Bronchial epithelial cell (primary cell): Measurements from ENCODE around the gene NELL1. TPM values are rescaled to one million over a fixed set of nuclear protein-coding genes. Genes with fewer than 3 reads are reported as not detected.

Experiments
- DNase-seq: peaks from one replicate; pipeline ENCODE4 v3.0.0-alpha.2; 2010; ENCODE audit warnings: low read depth
- FAIRE-seq: peaks from 2 replicates; lab custom pipeline; 2011; peaks lifted over from hg19 to GRCh38; lab: Jason Lieb, UNC
- H3K27me3 ChIP-seq: 2 replicates; pipeline ENCODE4 v1.5.1; 2011; ENCODE audit warnings: low read length; ENCODE audit not compliant: control insufficient read depth, insufficient read depth
- H3K36me3 ChIP-seq: 2 replicates; pipeline ENCODE4 v1.5.1; 2011; ENCODE audit warnings: low read length; ENCODE audit not compliant: control insufficient read depth, insufficient read depth
- H3K4me3 ChIP-seq: 2 replicates; pipeline ENCODE4 v1.5.1; 2011; ENCODE audit warnings: mild to moderate bottlenecking, low read depth, low read length, control low read depth
- total RNA-seq: library from RNA; depleted of rRNA; stranded (reverse); fragments of >200 nt; gene quantifications from 2 replicates; pipeline ENCODE4 v1.2.1, GENCODE V29; 2014
- TF ChIP-seq, protein P1 (sequence below): IDR thresholded peaks from 2 replicates; pipeline ENCODE4 v1.5.1; 2011; ENCODE audit warnings: mild to moderate bottlenecking, moderate library complexity, low read length, control low read depth, inconsistent platforms; ENCODE audit not compliant: insufficient read depth, severe bottlenecking

NELL1 gene
- total RNA-seq, 1 donor from 2014 or later, result not detected

DNA sequence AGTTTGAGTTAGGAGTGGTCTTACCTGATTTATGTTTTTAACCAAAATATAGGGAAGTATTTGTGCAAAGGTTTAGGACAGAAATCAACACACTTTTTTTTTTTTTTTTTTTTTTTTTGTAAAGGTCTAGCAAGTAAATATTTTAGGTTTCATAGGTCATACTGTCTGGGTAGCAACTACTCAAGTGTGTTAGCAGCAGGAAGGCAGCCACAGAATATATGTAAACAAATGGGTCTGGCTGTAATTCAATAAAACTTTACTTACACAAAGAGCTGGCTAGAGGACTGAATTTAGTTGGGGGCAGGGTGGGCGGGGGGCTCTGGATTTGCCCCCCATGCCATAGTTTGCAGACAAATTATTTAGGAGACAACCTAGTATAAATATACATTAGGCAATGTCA lies 510.4 kb downstream of the NELL1 start:
- TF ChIP-seq, protein P1, sequence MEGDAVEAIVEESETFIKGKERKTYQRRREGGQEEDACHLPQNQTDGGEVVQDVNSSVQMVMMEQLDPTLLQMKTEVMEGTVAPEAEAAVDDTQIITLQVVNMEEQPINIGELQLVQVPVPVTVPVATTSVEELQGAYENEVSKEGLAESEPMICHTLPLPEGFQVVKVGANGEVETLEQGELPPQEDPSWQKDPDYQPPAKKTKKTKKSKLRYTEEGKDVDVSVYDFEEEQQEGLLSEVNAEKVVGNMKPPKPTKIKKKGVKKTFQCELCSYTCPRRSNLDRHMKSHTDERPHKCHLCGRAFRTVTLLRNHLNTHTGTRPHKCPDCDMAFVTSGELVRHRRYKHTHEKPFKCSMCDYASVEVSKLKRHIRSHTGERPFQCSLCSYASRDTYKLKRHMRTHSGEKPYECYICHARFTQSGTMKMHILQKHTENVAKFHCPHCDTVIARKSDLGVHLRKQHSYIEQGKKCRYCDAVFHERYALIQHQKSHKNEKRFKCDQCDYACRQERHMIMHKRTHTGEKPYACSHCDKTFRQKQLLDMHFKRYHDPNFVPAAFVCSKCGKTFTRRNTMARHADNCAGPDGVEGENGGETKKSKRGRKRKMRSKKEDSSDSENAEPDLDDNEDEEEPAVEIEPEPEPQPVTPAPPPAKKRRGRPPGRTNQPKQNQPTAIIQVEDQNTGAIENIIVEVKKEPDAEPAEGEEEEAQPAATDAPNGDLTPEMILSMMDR, result no peak
- H3K4me3 ChIP-seq, result no peak overlapping the region
- no peaks in the 10 kb centered on the region for H3K36me3 ChIP-seq
- FAIRE-seq, result no peak
- DNase-seq, result no peak
- H3K27me3 ChIP-seq, result no peaks in the 10 kb centered on the region

DNA sequence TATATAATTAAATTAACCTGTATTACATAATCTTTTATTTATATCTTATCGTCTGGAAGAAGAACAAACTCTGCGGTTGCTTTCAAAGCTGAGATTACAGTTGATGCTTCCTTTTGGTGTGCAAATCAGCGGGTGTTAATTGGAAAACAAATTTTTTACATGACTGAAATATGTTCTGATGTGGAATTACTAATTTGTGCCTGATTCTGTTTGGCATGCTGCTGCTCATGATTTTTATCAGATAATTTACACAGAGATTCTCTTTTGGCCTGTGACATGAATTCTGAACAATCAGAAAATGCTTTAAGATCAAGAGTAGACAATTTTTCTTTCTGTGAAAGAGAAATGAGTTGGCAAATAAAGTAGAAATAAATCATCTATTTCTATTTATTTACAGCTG lies 510.8 kb downstream of the NELL1 start:
- H3K4me3 ChIP-seq, result no peak overlapping the region
- FAIRE-seq (no peak), DNase-seq (no peak)
- no peaks in the 10 kb centered on the region for H3K36me3 ChIP-seq
- no peaks in the 10 kb centered on the region for H3K27me3 ChIP-seq
- TF ChIP-seq, protein P1, result no peak

- no peak overlapping the region for H3K4me3 ChIP-seq
- no peaks in the 10 kb centered on the region for H3K27me3 ChIP-seq
- DNase-seq, result no peak
- no peak for FAIRE-seq
- no peaks in the 10 kb centered on the region for H3K36me3 ChIP-seq
- TF ChIP-seq, protein P1, result no peak
Measured at GRCh38 chr11:21185959-21186358, 516.6 kb downstream of the NELL1 start.

GRCh38 chr11:21190181-21190580 lies 520.8 kb downstream of the NELL1 start:
- Histone ChIP-seq H3K27me3 (no peaks in the 10 kb centered on the region), H3K36me3 (no peaks in the 10 kb centered on the region), H3K4me3 (no peak overlapping the region)
- TF ChIP-seq, protein P1, result no peak
- no peak for DNase-seq
- no peak for FAIRE-seq

DNA sequence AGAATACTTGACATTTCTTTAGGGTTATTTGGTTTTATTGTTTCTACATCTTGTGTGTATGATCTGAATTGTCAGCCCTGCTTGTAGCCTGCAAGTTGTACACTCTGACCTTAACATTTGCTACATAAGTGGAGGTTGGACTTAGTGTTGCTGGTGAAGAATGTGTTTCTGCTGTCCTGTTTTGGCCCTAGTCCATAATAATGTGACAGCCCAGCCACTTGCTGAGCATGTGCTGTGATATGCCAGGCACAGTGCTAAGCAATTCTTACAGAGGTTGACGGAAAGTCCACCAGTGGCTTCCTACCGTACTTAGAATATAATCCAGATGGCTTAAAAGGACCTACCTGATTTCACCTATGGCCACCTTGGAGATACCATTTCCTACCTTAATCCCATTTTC lies 526.6 kb downstream of the NELL1 start:
- no peaks in the 10 kb centered on the region for H3K36me3 ChIP-seq
- DNase-seq, result no peak
- H3K27me3 ChIP-seq, result no peaks in the 10 kb centered on the region
- FAIRE-seq, result no peak
- H3K4me3 ChIP-seq, result no peak overlapping the region
- TF ChIP-seq, protein P1, result no peak

GRCh38 chr11:21198498-21198897 lies 529.1 kb downstream of the NELL1 start:
- Histone ChIP-seq H3K36me3 (no peaks in the 10 kb centered on the region), H3K4me3 (no peak overlapping the region), H3K27me3 (no peaks in the 10 kb centered on the region)
- DNase-seq, result no peak
- TF ChIP-seq, protein P1, result no peak
- FAIRE-seq, result no peak
